HG03175 (cell line): ENCODE data around the gene CD40.

Source experiments
- ATAC-seq: cut with Tn5 transposase; IDR thresholded peaks from one replicate; pipeline ENCODE4 v1.9.1; 2021; ENCODE audit warnings: mild to moderate bottlenecking, moderate library complexity; ENCODE audit not compliant: unreplicated experiment

The CD40 gene

DNA sequence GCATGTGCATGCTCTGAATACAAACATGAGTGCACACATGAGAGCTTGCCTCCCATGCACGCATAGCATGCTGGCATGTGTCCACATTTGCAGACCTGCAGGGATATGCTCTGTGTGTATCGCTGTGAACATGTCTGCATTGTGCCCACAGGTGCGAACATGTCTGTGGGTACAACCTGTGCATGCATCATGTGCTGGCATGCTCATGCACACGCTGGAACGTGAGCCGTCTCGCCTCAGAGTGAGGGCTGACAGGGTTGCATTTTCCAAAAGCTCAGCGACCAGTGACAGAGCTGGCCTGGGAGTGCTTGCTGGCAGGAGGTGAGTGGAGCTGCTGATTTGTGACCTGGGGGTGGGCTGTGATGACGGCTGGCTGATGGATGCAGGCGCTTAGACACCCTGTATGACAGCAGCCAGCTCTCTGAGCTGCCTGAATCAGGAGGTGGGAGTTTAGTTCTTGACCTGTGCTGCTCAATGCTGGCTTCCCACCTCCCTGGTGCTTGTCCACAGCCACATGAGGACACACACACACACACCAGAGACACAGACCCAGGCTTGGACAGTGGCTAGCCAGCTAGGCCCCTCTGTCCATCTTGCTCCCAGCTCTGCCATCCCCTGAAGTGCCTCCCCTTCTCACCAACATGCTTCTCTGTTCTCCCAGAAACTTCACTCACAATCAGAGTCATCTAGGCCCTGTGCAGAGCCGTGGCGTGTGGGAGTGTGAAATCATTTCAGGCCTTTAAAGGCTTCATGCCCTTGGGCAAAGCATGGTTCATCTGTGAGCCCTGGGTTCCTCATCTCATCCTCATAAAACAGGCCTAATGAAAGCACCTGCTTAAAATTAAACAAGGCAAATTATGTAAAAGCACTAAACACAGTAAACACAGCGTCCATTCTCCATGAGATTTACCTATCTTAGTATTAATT is 51.4 kb downstream of the CD40 start:
- no peak for ATAC-seq

DNA sequence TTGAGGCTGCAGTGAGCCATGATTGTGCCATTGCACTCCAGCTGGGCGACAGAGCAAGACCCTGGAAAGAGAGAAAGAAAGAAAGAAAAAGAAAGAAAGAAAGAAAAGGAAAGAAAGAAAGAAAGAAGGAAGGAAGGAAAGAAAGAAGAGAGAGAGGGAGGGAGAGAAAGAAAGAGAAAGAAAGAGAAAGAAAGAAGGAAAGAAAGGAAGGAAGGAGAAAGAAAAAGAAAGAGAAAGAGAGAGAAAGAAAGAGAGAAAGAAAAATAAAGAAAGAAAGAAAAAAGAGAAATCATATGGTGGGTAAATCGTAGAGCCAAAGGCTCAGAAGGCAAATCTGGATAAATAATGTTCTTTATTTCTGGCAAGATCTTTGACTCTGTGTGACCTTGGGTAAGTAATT is 53.4 kb downstream of the CD40 start:
- no peak for ATAC-seq

DNA sequence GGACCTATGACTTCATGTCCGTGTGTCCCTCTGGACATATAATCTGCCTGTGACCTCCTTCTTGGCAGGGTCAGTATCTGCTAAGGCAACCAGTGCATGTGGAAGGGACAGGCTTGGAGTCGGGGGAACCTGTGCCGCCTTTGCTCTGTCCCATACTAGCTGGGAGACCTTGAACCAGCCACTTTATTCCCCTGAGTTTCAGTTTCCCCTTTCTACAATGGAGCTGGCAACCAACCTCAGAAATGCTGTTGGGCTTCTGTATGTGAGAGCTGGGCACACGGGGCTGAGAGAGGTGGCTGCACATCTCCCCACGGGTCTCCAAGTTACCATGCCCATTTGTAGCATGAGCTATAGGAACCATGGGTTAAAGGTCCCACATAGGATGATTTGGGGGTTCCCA is 53.8 kb downstream of the CD40 start:
- no peak for ATAC-seq

DNA sequence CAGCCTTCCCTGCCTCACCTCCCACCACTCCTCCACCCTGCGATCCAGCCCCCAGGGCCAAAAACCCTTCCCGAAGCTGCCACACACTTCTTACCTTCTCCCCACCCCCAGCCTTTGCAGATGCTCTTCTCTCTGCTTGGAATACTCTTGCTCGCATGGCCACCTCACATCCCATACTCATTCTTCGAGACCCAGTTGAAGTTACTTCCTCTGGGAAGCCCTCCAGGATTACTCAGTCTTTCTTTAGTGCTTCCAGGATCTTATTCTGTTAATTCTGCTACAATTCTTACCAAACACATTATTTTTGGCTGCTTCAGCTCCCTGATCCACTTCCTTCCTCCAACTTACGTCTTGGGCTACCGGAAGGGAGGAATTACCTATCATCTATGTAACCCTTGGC is 54.3 kb downstream of the CD40 start:
- no peak for ATAC-seq

DNA sequence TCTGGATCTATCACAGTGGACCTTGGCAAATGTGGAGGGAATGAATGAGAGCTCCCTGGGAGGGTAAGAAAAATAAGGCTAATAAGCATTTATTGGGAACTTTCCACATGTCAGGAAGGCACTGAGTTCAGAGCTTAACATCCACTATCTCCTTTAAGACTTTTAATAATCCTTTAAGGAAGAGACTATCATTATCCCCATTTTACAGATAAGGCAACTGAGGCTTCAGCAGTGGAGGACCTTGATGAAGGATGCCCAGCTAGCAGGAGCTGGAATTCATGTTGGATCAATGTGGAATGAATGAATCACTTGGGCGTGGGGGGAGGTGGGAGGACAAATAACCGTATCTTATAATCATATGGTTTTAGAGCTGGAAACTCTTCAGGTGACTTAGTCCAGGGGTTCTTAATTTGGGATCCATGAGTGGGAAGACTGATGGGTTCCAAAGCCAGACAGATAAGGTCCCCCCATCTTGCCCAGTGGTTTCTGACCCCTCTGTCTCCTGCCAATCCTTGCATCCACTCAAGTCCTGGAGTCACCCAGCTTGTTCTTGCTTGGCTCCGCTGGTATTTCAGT is 54.9 kb downstream of the CD40 start:
- ATAC-seq = no peak

DNA sequence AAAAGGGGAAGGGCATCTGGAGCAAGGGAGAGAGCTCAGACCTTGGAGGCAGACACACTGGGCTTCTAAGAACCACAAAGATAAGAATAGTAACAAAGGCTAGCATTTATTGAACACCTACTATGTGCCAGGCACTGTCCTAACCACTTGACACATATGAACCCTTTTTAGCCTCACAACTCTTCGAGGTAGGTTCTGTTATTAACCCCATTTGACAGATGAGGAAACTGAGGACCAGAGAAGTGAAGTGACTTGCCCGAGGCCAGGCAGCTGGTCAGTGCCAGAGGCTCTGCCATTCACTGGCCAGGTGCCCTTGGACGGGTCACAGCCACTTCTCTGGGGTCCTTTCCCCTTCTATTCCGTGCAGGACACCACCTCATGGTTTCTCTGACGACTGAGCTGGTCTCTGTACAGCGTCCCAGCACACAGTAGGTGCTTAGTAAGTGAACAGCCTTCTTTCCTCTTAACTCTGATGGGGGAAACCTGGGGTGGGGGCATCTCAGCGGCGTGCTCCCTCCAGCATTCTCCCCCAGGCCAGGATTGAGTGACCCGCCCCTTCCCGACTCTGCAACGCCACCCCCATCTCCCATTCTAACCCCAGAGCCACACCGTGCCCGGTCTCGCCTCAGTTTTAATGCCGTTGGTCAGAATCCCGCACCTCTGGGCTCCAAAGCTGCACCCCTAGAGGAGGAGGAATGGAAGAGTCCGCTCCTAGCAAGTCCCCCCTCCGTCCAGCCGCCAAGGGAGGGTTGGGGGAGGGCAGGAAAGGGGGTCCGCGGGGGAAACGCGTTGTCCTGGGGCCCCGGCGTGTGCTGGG is 55.7 kb downstream of the CD40 start:
- no peak for ATAC-seq

DNA sequence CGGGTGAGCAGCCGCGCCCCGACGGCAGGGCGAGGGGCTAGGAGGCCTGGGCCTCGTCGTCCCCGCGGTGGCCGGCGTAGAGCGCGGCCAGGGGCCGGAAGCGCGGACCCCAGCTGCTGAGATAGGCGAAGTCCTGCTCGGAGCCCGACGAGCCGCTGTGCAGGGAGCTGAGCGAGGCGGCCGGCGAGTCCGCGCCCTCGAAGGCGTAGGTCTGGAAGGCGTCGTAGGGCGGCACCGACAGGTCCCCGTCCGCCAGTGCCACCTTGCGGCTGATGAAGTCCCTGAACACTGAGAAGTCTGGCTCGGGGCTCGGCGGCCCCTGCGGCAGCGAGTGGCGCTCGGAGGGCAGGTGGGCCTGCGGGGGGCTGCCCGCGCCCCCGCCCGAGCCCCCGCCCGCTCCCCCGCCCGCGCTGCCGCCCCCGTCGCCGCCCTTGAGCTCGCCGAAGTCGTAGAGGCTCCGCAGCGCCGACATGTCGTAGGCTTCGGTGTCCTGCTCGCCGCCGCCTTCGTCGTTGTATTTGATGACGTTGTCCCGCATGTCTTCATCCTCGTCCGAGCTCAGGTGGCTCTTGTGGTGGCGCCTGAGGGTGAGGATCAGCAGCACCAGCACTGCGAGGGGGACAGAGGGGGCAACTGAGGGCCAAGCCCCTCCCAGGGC is 56.5 kb downstream of the CD40 start:
- ATAC-seq = no peak

DNA sequence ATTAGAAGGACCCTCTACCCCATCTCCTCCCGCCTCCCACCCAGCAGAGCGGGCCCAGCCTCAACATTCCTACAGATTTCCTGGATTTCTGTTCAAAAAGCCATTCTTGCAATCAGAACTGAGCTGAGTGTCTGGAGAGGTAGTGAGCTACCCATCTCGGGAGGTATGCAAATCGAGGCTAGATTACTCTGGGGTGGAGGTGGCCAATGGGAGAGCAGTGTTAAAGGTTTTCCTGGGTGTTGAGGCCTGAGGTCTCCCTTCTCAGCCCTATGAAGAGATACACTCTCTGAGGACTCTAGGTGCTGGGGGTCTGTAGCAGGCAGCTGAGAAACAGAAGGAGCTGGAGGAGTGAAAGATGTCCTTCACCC is 57.0 kb downstream of the CD40 start:
- ATAC-seq = no peak

DNA sequence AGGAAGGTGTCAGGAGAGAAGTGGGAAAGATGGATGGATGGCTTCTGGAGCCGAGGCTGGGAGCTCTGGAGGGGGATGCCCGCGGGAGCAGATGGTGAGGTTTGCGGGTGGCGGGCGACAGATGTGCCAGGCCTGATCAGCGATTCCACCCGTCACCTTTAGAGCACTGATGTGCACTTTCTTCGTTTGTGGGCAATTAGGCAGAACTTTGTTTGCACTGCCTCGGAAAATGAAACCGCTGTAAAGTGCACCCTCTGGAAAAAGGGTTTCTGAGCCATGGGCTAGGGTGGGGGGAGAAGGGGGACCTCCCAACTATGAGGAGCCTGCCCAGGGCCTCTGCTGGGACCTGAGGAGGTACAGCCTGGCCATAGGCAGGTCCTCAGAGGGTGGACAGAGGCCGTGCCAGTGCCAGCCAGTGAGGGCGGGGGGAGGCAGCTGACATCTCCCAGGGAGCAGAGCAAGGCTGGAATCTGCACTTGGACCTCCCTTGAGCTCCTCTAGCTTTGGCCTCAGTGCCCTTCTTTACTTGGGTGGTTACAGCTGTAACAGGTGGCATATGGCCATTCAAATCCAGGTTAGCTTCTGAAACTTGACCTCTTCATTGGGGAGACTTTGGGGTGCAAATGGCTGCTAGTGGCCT is 58.7 kb downstream of the CD40 start:
- ATAC-seq = no peak

DNA sequence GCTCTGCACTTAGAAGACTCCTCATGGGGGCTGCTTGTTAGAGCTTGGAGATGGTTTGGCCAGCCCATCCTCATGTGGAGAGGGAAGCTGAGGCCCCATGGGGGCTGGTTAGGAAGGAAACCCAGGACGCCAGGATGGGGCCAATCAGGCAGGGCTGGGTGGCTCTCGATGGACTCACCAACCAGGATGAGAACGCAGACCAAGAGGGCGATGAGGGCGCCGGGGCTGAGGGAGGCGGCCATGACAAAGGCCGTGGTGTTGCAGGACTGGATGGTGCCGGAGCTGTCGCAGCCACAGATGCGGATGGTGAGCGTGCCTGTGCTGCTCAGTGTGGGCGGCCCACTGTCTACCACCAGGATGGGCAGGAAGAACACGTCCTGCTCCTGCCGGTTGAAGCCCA is 59.7 kb downstream of the CD40 start:
- ATAC-seq = no peak

DNA sequence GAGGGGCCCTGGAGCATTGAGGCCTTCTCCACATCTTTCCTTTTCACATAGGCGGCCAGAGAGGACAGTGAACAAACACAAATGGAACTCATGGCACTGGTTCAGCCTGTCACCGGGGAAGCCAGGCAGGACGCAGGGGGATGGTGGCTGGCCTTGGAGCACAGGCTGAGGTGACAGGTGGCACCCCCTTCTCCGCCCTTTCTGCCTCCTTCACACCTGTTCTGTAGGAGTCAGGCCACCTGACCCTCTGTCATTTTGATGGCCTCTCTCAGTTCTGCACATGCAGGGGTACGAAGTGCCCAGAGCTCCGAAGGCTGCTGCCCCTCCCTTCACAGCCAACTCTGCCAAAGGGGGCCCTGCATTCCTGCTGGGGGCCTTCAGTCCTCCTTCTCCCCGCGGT is 60.8 kb downstream of the CD40 start:
- ATAC-seq = no peak
